Type B pancreatic cell (in vitro differentiated cells): ENCODE measurements around the gene APOBEC3G. TPM values are rescaled to one million over a fixed set of nuclear protein-coding genes. Genes with fewer than 3 reads are reported as not detected.
A peak's percentile ranks its signal among the peaks of the same experiment; 100 is the strongest.

Source experiments
- DNase-seq: peaks from one replicate; pipeline ENCODE4 v3.0.0; 2021; ENCODE audit warnings: mixed read lengths; ENCODE audit not compliant: unreplicated experiment; ENCODE audit errors: extremely low spot score
- H3K27ac Mint-ChIP-seq: 2 replicates; pipeline ENCODE4 v1.8.0; 2021; ENCODE audit warnings: mild to moderate bottlenecking, mixed read lengths
- H3K27me3 Mint-ChIP-seq: 2 replicates; pipeline ENCODE4 v1.8.0; 2021; ENCODE audit warnings: mixed read lengths
- H3K36me3 Mint-ChIP-seq: 2 replicates; pipeline ENCODE4 v1.8.0; 2021; ENCODE audit warnings: mixed read lengths
- H3K4me1 Mint-ChIP-seq: one replicate; pipeline ENCODE4 v1.8.0; 2021; ENCODE audit warnings: mixed read lengths; ENCODE audit not compliant: unreplicated experiment
- H3K4me3 Mint-ChIP-seq: 2 replicates; pipeline ENCODE4 v1.8.0; 2021; ENCODE audit warnings: mild to moderate bottlenecking, mixed read lengths
- H3K9me3 Mint-ChIP-seq: 2 replicates; pipeline ENCODE4 v1.8.0; 2021; ENCODE audit warnings: mixed read lengths
- total RNA-seq: library from RNA; stranded (reverse); gene quantifications from 2 replicates; pipeline ENCODE4 v1.2.1, GENCODE V29; 2021; ENCODE audit warnings: low replicate concordance
- TF ChIP-seq, protein P1 (sequence below): fragments of 200-600 bp; sonication (generic); conservative IDR thresholded peaks from 2 replicates; pipeline ENCODE4 v1.5.0; 2021; ENCODE audit warnings: antibody characterized with exemption, mild to moderate bottlenecking

The APOBEC3G gene
- total RNA-seq, 1 donor from 2014 or later: 5.6 TPM

DNA sequence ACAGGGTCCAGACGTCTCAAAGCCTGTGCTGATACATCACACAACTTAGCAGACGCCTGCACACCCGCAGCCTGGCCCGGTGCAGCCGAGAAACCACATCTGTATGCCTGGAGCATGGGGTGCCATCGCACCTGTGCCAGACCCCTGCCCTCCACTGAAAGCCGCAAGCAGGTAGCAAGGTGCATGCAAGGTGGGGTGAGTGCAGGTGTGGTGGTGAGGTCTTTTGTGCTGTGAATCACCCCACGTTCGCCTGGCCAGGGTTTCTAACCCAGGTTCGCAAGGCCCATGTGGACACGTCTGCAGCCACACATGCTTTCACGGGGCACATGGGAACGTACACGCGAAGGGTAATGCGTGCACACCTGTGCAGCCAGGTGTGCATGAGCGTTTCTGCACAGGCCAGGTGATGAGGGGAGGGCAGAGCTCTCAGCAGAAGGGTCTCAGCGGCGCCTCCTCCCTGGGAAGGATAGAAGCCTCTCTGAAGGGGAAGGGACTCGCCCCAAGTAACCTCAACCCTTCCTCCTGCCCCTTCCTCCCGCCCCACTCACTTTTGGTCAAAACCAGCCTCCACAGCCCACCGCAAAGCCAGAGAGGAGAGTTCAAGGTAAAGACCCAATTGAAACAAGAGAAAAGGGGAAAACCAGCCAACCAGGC, 55.9 kb downstream of the APOBEC3G start:
- TF ChIP-seq, protein P1, sequence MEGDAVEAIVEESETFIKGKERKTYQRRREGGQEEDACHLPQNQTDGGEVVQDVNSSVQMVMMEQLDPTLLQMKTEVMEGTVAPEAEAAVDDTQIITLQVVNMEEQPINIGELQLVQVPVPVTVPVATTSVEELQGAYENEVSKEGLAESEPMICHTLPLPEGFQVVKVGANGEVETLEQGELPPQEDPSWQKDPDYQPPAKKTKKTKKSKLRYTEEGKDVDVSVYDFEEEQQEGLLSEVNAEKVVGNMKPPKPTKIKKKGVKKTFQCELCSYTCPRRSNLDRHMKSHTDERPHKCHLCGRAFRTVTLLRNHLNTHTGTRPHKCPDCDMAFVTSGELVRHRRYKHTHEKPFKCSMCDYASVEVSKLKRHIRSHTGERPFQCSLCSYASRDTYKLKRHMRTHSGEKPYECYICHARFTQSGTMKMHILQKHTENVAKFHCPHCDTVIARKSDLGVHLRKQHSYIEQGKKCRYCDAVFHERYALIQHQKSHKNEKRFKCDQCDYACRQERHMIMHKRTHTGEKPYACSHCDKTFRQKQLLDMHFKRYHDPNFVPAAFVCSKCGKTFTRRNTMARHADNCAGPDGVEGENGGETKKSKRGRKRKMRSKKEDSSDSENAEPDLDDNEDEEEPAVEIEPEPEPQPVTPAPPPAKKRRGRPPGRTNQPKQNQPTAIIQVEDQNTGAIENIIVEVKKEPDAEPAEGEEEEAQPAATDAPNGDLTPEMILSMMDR: no peak
- no peak for DNase-seq
- H3K27me3 Mint-ChIP-seq: no peaks in the 10 kb centered on the region

GRCh38 chr22:39133871-39134270, 56.8 kb downstream of the APOBEC3G start:
- peaks cover 14% of the 10 kb centered on the region for H3K4me1 Mint-ChIP-seq

More for the DNA sequence above, 55.9 kb downstream of the APOBEC3G start:
- Mint-ChIP-seq H3K4me3 (no peak overlapping the region), H3K36me3 (no peaks in the 10 kb centered on the region), H3K4me1 (peaks cover 14% of the 10 kb centered on the region), H3K9me3 (no peaks in the 10 kb centered on the region), H3K27ac (no peak overlapping the region)

DNA sequence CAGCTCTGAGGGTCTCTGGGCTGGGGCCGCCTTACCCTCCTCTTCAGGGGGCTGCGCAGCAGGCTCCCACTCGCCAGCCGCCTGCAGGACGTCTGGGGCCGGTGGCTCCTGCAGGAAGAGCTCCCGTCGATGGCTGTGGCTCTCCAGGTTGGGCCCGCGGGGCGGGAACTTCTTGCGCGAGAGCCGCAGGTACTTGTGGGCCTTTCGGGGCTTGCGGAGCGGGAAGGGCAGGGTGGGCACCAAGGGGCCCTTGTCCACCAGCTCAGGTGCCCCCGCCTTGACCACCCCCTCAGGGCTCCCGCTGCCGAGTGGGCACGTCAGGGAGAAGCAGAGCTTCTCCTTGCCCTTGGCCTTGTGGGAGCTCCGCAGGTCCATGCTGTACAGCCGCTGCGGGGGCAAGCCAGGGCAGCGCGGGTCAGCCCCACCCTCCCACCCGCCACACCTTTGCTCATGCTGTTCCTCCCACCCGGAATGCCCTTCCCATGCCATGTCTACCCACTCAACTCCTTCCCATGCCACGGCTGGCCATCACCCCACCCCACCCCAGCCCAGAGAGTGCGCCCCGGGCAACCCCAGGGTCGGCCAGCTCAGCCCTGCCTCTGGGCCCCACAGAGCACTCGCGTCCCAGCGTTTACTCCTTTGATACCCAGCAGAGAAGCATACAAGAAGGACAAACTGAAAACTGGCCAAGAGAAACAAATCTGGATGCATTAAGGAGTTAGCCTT, 57.5 kb downstream of the APOBEC3G start:
- Mint-ChIP-seq H3K4me3 (no peak overlapping the region), H3K4me1 (peaks cover 14% of the 10 kb centered on the region), H3K27me3 (no peaks in the 10 kb centered on the region), H3K36me3 (no peaks in the 10 kb centered on the region), H3K27ac (no peak overlapping the region), H3K9me3 (no peaks in the 10 kb centered on the region)
- DNase-seq: no peak
- TF ChIP-seq, protein P1: no peak

More at GRCh38 chr22:39133871-39134270, 56.8 kb downstream of the APOBEC3G start:
- TF ChIP-seq, protein P1: no peak
- no peak for DNase-seq
- H3K27ac Mint-ChIP-seq: no peak overlapping the region
- no peaks in the 10 kb centered on the region for H3K27me3 Mint-ChIP-seq
- no peaks in the 10 kb centered on the region for H3K36me3 Mint-ChIP-seq
- H3K4me3 Mint-ChIP-seq: no peak overlapping the region
- no peaks in the 10 kb centered on the region for H3K9me3 Mint-ChIP-seq

DNA sequence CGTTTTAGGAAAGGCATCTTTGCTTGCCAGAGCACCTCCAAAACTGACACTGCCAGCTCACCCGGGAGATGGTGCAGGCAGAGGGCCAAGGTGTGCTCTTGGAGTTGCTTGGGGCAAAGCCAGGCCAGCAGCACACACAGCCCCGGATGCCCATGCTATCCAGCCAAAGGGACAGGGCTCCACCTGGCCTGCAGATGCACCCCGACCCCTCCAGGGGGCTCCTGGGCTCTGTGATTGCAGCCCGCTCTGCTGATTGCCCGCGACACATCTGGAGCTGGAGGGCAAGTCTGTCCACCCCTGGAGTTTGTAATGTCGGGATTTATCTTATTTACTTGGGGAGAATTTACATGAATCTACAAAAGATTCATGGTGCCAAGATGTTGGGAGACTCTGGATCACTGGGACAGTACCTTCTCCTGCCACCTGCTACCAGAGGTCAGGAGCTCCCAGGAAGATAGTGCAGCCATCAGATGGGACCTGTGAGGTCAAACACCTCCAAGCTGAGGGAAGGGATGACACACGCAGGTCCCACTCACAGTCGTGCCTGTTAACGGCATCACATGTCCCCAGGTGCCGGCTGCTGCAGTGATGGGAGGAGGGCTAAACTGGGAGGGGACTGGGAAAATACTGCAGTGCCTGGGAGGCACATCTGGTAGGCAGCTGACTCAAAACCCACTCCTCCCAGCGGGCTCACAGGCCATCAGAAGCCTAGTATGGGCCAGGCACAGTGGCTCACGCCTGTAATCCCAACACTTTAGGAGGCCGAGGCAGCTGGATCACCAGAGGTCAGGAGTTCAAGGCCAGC, 58.2 kb downstream of the APOBEC3G start:
- no peaks in the 10 kb centered on the region for H3K9me3 Mint-ChIP-seq
- H3K4me3 Mint-ChIP-seq: no peak overlapping the region
- H3K27ac Mint-ChIP-seq: no peak overlapping the region
- DNase-seq: no peak
- TF ChIP-seq, protein P1: peak; percentile 82
- H3K36me3 Mint-ChIP-seq: no peaks in the 10 kb centered on the region
- H3K4me1 Mint-ChIP-seq: peaks cover 14% of the 10 kb centered on the region
- no peaks in the 10 kb centered on the region for H3K27me3 Mint-ChIP-seq

GRCh38 chr22:39136317-39136716, 59.2 kb downstream of the APOBEC3G start:
- Mint-ChIP-seq H3K27ac (no peak overlapping the region), H3K9me3 (no peaks in the 10 kb centered on the region), H3K27me3 (no peaks in the 10 kb centered on the region), H3K4me1 (peaks cover 6% of the 10 kb centered on the region), H3K4me3 (no peak overlapping the region), H3K36me3 (no peaks in the 10 kb centered on the region)
- TF ChIP-seq, protein P1: no peak
- no peak for DNase-seq

Other genes starting within 250 kb of the APOBEC3G start
- gene NPTXR, start 233.2 kb upstream of the APOBEC3G start, total RNA-seq: 5.9 and 6.9 TPM in 2 replicates
- gene CBX6, start 205.1 kb upstream of the APOBEC3G start, total RNA-seq: 93.5 and 116 TPM in 2 replicates
- 0.67 and 1.6 TPM in 2 replicates for gene APOBEC3A, start 119.7 kb upstream of the APOBEC3G start, total RNA-seq
- 6.7 and 7.1 TPM in 2 replicates for gene APOBEC3B, start 94.9 kb upstream of the APOBEC3G start, total RNA-seq
- 26.0 and 55.3 TPM in 2 replicates for gene APOBEC3C, start 63.0 kb upstream of the APOBEC3G start, total RNA-seq
- gene APOBEC3D, start 56.1 kb upstream of the APOBEC3G start, total RNA-seq: 3.9 and 6.9 TPM in 2 replicates
- 14.9 and 18.9 TPM in 2 replicates for gene APOBEC3F, start 36.4 kb upstream of the APOBEC3G start, total RNA-seq
- 0.63 and 1.1 TPM in 2 replicates for gene APOBEC3H, start 20.0 kb downstream of the APOBEC3G start, total RNA-seq
- gene CBX7, start 75.4 kb downstream of the APOBEC3G start, total RNA-seq: 4.8 and 5.0 TPM in 2 replicates
- gene PDGFB, start 167.7 kb downstream of the APOBEC3G start, total RNA-seq: 2.9 and 5.1 TPM in 2 replicates
- 2,337 and 2,431 TPM in 2 replicates for gene RPL3, start 242.3 kb downstream of the APOBEC3G start, total RNA-seq